NOMO-1 treated with DMSO at 0.1 percent for 48 hours (cell line): ENCODE results near the gene ZNG1E.
"Not testable (repeated sequence)": the region's sequence is repeated elsewhere in the genome, so short reads cannot be mapped to it uniquely, and the experiment has no call there.

ENCODE experiments used
- DNase-seq: peaks from one replicate; lab custom pipeline; 2025; ENCODE audit not compliant: unreplicated experiment; lab: John Stamatoyannopoulos, UW

Gene ZNG1E

GRCh38 chr9:65675589-65676021 lies at the start of gene ZNG1E:
Gene ZNG1E, plus strand, starts transcription at chr9:65675928. Its CDS starts 49 bp downstream, at chr9:65675977.
- DNase-seq: not testable (repeated sequence)

DNA sequence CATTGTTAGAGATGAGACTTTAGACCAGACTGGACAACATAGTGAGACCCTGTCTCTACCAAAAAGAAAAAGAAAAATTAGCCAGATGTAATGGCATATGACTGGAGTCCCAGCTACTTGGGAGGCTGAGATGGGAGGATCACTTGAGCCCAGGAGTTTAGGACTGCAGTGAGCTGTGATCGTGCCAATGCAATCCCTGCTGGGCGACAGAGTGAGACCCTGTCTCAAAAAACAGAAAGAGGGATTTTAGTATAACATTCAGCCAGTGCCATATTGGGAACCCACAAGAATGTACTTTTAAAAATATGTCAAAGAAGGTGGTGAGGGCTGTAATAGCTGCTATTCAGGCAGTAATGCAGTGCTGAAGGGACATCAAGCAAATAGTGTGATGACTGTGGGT lies 2.1 kb upstream of the ZNG1E start:
- not testable (repeated sequence) for DNase-seq

DNA sequence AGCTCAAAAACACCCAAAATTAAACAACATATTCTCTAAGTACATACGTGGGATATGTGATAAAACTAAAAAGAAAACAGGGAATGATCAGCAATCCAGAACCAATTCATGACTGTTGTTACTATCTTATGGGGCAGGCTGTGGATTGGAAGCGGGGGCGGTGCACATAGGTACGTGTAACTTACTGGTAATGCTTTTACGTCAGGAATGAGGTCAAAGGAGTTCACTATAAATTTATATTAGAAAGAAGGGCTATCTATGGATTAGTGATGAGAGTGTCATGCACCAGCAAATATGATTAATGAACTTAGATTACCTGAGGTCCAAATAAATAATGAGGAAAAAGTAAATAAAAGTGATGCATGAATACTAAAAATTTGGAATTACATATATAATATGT lies 710 bp upstream of the ZNG1E start:
- DNase-seq: not testable (repeated sequence)

GRCh38 chr9:65676389-65676788 lies 661 bp downstream of the ZNG1E start:
- DNase-seq: not testable (repeated sequence)

DNA sequence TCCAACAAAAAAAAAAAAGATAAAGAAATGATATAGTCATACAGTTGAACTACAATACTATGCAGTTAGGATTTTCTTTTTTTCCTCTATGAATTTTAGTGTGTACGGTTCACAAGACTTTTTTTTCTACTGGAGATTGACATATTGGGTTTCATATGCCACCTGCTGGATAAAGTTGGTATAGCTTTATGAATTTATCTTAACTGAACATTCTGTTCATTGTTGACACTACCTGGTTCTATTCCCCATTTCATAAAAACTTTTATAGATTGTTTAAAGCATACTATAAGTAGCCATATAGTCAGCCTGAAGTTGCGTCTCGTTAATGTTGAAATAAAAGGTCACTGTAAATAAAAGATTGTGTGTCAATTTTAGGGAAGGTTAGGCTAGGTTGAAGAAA lies 2.8 kb downstream of the ZNG1E start:
- DNase-seq: not testable (repeated sequence)

GRCh38 chr9:65703550-65703949 lies 27.8 kb downstream of the ZNG1E start:
- not testable (repeated sequence) for DNase-seq

DNA sequence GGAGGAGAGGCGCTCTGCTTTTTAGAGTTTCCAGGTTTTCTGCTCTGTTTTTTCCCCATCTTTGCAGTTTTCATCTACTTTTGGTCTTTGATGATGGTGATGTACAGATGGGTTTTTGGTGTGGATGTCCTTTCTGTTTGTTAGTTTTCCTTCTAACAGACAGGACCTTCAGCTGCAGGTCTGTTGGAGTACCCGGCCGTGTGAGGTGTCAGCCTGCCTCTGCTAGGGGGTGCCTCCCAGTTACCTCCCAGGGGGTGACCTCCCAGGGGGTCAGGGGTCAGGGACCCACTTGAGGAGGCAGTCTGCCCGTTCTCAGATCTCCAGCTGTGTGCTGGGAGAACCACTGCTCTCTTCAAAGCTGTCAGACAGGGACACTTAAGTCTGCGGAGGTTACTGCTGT lies 38.7 kb downstream of the ZNG1E start:
- DNase-seq: not testable (repeated sequence)

GRCh38 chr9:65737096-65737564 lies 61.4 kb downstream of the ZNG1E start, which contains the start of gene FOXD4L4:
Gene FOXD4L4, plus strand, starts transcription at chr9:65737146. Its CDS starts 0 bp downstream, at chr9:65737146.
- DNase-seq: not testable (repeated sequence)

GRCh38 chr9:65738133-65738532 lies 62.4 kb downstream of the ZNG1E start:
- not testable (repeated sequence) for DNase-seq
